ENCODE results near the gene ATP9A. TPM values are rescaled to one million over a fixed set of nuclear protein-coding genes. Genes with fewer than 3 reads are reported as not detected.
"Not testable (repeated sequence)": the region's sequence is repeated elsewhere in the genome, so short reads cannot be mapped to it uniquely, and the experiment has no call there.

ATP9A gene
- total RNA-seq, 6 experiments from 2014 or later: 21.4 to 34.0 (median 22.8) TPM

GRCh38 chr20:51790256-51790655 is 22.1 kb upstream of the ATP9A start:
- Mint-ChIP-seq H3K9me3 (no peaks in the 10 kb centered on the region), H3K27me3 (ENCODE audit: insufficient read depth) (no peaks in the 10 kb centered on the region; the same call in 1 of the 2 replicates), H3K4me3 (no peak overlapping the region), H3K4me1 (ENCODE audit: low read depth) (no peaks in the 10 kb centered on the region), H3K27ac (no peak overlapping the region), H3K36me3 (ENCODE audit: low read depth) (no peaks in the 10 kb centered on the region)
- no peak for DNase-seq
- TF ChIP-seq CTCF (IDR thresholded peaks at IDR 0.05): no peak

- no peak for TF ChIP-seq CTCF (IDR thresholded peaks at IDR 0.05)
- H3K27me3 Mint-ChIP-seq (ENCODE audit: insufficient read depth): no peaks in the 10 kb centered on the region; the same call in 1 of the 2 replicates
- no peaks in the 10 kb centered on the region for H3K36me3 Mint-ChIP-seq (ENCODE audit: low read depth)
- no peaks in the 10 kb centered on the region for H3K4me1 Mint-ChIP-seq (ENCODE audit: low read depth)
- no peak overlapping the region for H3K4me3 Mint-ChIP-seq
- H3K27ac Mint-ChIP-seq: no peak overlapping the region
- no peak for DNase-seq
- no peaks in the 10 kb centered on the region for H3K9me3 Mint-ChIP-seq
Measured at GRCh38 chr20:51789434-51789833, 21.2 kb upstream of the ATP9A start.

- Mint-ChIP-seq H3K27ac (no peak overlapping the region), H3K27me3 (ENCODE audit: insufficient read depth) (no peaks in the 10 kb centered on the region; the same call in 1 of the 2 replicates), H3K36me3 (ENCODE audit: low read depth) (no peaks in the 10 kb centered on the region), H3K9me3 (no peaks in the 10 kb centered on the region), H3K4me1 (ENCODE audit: low read depth) (no peaks in the 10 kb centered on the region), H3K4me3 (no peak overlapping the region)
- no peak for DNase-seq
- TF ChIP-seq CTCF (IDR thresholded peaks at IDR 0.05): no peak
Measured at GRCh38 chr20:51788822-51789221, 20.6 kb upstream of the ATP9A start.

GRCh38 chr20:51784299-51784698 is 16.1 kb upstream of the ATP9A start:
- TF ChIP-seq CTCF (IDR thresholded peaks at IDR 0.05): no peak
- peaks cover under 1% of the 10 kb centered on the region; the same call in 1 of the 2 replicates for H3K36me3 Mint-ChIP-seq (ENCODE audit: low read depth)
- H3K4me3 Mint-ChIP-seq: no peak overlapping the region
- no peak for DNase-seq
- H3K27ac Mint-ChIP-seq: no peak overlapping the region
- H3K27me3 Mint-ChIP-seq (ENCODE audit: insufficient read depth): peaks cover 5% of the 10 kb centered on the region
- peaks cover 6% of the 10 kb centered on the region for H3K9me3 Mint-ChIP-seq
- H3K4me1 Mint-ChIP-seq (ENCODE audit: low read depth): no peaks in the 10 kb centered on the region

- not testable (repeated sequence) for H3K27ac Mint-ChIP-seq; H3K27me3 Mint-ChIP-seq (ENCODE audit: insufficient read depth); H3K4me1 Mint-ChIP-seq (ENCODE audit: low read depth); H3K4me3 Mint-ChIP-seq; H3K36me3 Mint-ChIP-seq (ENCODE audit: low read depth); DNase-seq
- H3K9me3 Mint-ChIP-seq: peaks cover 14% of the 10 kb centered on the region
Measured at GRCh38 chr20:51778229-51778759, 10.1 kb upstream of the ATP9A start.

- no peak for TF ChIP-seq CTCF (IDR thresholded peaks at IDR 0.05)
- no peak for DNase-seq
- Mint-ChIP-seq H3K4me1 (ENCODE audit: low read depth) (peaks cover 2% of the 10 kb centered on the region), H3K27ac (no peak overlapping the region), H3K27me3 (ENCODE audit: insufficient read depth) (peaks cover 6% of the 10 kb centered on the region), H3K9me3 (peaks cover 14% of the 10 kb centered on the region), H3K4me3 (no peak overlapping the region), H3K36me3 (ENCODE audit: low read depth) (peaks cover 10% of the 10 kb centered on the region; the same call in 1 of the 2 replicates)
Measured at GRCh38 chr20:51775241-51775640, 7.1 kb upstream of the ATP9A start.

Measured in HFFc6 (cell line).